ENCODE results near the gene RYR1. TPM values are rescaled to one million over a fixed set of nuclear protein-coding genes. Genes with fewer than 3 reads are reported as not detected.

Gene RYR1
- polyA plus RNA-seq, 1 experiment = not detected

DNA sequence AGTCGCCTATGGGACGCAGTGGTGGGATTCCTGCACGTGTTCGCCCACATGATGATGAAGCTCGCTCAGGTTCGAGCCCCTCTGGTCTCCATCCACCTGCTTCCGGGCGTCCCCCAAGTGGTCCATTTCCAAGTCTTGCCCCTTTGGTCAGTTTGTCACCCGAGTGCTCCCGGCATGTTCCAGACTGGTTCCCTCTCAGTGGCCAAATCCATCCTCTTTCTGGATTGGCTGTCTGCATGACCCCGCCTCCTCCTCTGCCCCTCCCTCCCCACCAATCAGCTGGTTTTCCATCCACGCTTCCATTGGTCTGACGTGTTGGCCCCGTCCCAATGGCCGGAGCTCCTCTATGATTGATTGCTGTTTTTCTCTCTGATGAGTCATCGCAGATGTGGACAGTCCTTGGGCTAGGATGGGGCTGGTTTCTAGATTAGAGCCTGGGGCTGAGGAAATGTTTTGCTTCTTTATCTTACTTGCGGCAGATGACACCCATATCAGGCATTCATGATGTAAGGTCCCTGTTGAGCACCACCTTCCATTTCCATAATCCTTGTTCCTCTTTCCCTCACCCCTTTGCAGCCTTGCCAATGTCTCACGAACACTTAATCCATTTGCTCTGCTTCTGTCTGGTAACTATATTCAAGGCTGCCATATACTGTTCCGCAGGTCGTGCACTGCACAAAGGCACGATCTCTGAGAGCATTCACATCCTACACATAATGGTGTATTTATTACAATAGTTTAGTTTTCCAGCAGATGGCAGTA lies 110.5 kb downstream of the RYR1 start:
- H3K9me3 ChIP-seq (ENCODE audit: control insufficient read depth, insufficient read depth, low read length) = peaks cover 7% of the 10 kb centered on the region; the same call in 1 of the 2 replicates
- ChIA-PET POLR2A (interaction anchor here (0.6 kb wide), 1 partner anchor 85 kb away, joined by 4 read pairs; no protein-coding TSS in a partner anchor), CTCF (interaction anchor here (0.6 to 2.3 kb wide), 5 partner anchors 9 to 93 kb away, joined by 4 to 15 read pairs (median 6); no protein-coding TSS in a partner anchor)
- no peak overlapping the region for H3K4me3 ChIP-seq (ENCODE audit: low read depth, low read length)
- H3K27ac ChIP-seq (ENCODE audit: low read depth, low read length) = no peak overlapping the region
- DNase-seq (ENCODE audit: low read depth, low spot score) = peak; percentile 24
- H3K27me3 ChIP-seq (ENCODE audit: control insufficient read depth, insufficient read depth, low read length) = peaks cover 3% of the 10 kb centered on the region
- no peak for TF ChIP-seq CTCF (IDR thresholded peaks at IDR 0.05; ENCODE audit: low read depth, low read length)

GRCh38 chr19:38544569-38545315 lies 111.3 kb downstream of the RYR1 start:
- Histone ChIP-seq H3K4me3 (ENCODE audit: low read depth, low read length) (no peak overlapping the region), H3K27me3 (ENCODE audit: control insufficient read depth, insufficient read depth, low read length) (peaks cover 3% of the 10 kb centered on the region), H3K27ac (ENCODE audit: low read depth, low read length) (no peak overlapping the region), H3K9me3 (ENCODE audit: control insufficient read depth, insufficient read depth, low read length) (peaks cover 7% of the 10 kb centered on the region; the same call in 1 of the 2 replicates)
- DNase-seq (ENCODE audit: low read depth, low spot score) = peak; percentile 7
- ChIA-PET POLR2A (no interaction called here), CTCF (interaction anchor here (0.5 to 2.3 kb wide), 7 partner anchors 9 to 410 kb away, joined by 3 to 15 read pairs (median 6); partner anchors contain the start of genes MRPS12 and SARS2)
- TF ChIP-seq CTCF (IDR thresholded peaks at IDR 0.05; ENCODE audit: low read depth, low read length) = peak; percentile 62

DNA sequence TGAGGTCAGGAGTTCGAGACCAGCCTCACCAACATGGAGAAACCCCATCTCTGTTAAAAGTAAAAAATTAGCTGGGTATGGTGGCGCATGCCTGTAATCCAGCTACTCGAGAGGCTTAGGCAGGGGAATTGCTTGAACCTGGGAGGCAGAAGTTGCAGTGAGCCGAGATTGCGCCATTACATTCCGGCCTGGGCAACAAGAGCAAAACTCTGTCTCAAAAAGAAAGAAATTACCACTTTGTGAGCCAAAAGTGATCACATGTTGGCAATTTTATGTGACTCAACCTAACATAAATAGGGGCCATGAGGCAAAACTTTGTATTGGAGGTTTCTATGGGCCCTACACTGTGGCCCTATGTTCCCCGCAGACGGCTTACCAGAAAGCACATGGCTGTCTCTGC lies 112.1 kb downstream of the RYR1 start:
- Histone ChIP-seq H3K9me3 (ENCODE audit: control insufficient read depth, insufficient read depth, low read length) (peaks cover 7% of the 10 kb centered on the region; the same call in 1 of the 2 replicates), H3K4me3 (ENCODE audit: low read depth, low read length) (no peak overlapping the region), H3K27ac (ENCODE audit: low read depth, low read length) (no peak overlapping the region), H3K27me3 (ENCODE audit: control insufficient read depth, insufficient read depth, low read length) (peaks cover 6% of the 10 kb centered on the region)
- CTCF ChIA-PET = interaction anchor here (0.7 to 2.3 kb wide), 4 partner anchors 37 to 409 kb away, joined by 3 to 15 read pairs (median 4); partner anchors contain the start of genes MRPS12 and SARS2
- POLR2A ChIA-PET = no interaction called here
- no peak for DNase-seq (ENCODE audit: low read depth, low spot score)
- no peak for TF ChIP-seq CTCF (IDR thresholded peaks at IDR 0.05; ENCODE audit: low read depth, low read length)

- CTCF ChIA-PET = no interaction called here
- Histone ChIP-seq H3K9me3 (ENCODE audit: control insufficient read depth, insufficient read depth, low read length) (peaks cover 7% of the 10 kb centered on the region; the same call in 1 of the 2 replicates), H3K27ac (ENCODE audit: low read depth, low read length) (no peak overlapping the region), H3K27me3 (ENCODE audit: control insufficient read depth, insufficient read depth, low read length) (peaks cover 6% of the 10 kb centered on the region), H3K4me3 (ENCODE audit: low read depth, low read length) (no peak overlapping the region)
- POLR2A ChIA-PET = no interaction called here
- TF ChIP-seq CTCF (IDR thresholded peaks at IDR 0.05; ENCODE audit: low read depth, low read length) = no peak
- no peak for DNase-seq (ENCODE audit: low read depth, low spot score)
Observed at GRCh38 chr19:38547421-38547820, 113.9 kb downstream of the RYR1 start.
